ENCODE measurements around the gene RXYLT1.
"Not testable (repeated sequence)": the region's sequence is repeated elsewhere in the genome, so short reads cannot be mapped to it uniquely, and the experiment has no call there.

Gene RXYLT1

GRCh38 chr12:63779498-63780481 is at the start of gene RXYLT1:
Gene RXYLT1, plus strand, starts transcription at chr12:63779909. Its CDS starts 52 bp downstream, at chr12:63779961.
- peak; percentile 86 for DNase-seq (ENCODE audit: low spot score)

- not testable (repeated sequence) for DNase-seq (ENCODE audit: low spot score)
Measured at GRCh38 chr12:63732779-63733178, 46.9 kb upstream of the RXYLT1 start.

GRCh38 chr12:63733585-63733984 is 46.1 kb upstream of the RXYLT1 start:
- not testable (repeated sequence) for DNase-seq (ENCODE audit: low spot score)

GRCh38 chr12:63740551-63740950 is 39.2 kb upstream of the RXYLT1 start:
- not testable (repeated sequence) for DNase-seq (ENCODE audit: low spot score)

GRCh38 chr12:63741431-63741830 is 38.3 kb upstream of the RXYLT1 start:
- DNase-seq (ENCODE audit: low spot score): not testable (repeated sequence)

GRCh38 chr12:63744110-63744509 is 35.6 kb upstream of the RXYLT1 start:
- not testable (repeated sequence) for DNase-seq (ENCODE audit: low spot score)

- not testable (repeated sequence) for DNase-seq (ENCODE audit: low spot score)
Measured at GRCh38 chr12:63746470-63746869, 33.2 kb upstream of the RXYLT1 start.

GRCh38 chr12:63747136-63747535 is 32.6 kb upstream of the RXYLT1 start:
- not testable (repeated sequence) for DNase-seq (ENCODE audit: low spot score)

GRCh38 chr12:63747553-63747952 is 32.2 kb upstream of the RXYLT1 start:
- DNase-seq (ENCODE audit: low spot score): no peak

GRCh38 chr12:63752283-63752682 is 27.4 kb upstream of the RXYLT1 start:
- peak; percentile 3 for DNase-seq (ENCODE audit: low spot score)

- no peak for DNase-seq (ENCODE audit: low spot score)
Measured at GRCh38 chr12:63752841-63753240, 26.9 kb upstream of the RXYLT1 start.

- no peak for DNase-seq (ENCODE audit: low spot score)
Measured at GRCh38 chr12:63753743-63754142, 26.0 kb upstream of the RXYLT1 start.

GRCh38 chr12:63764481-63764880 is 15.2 kb upstream of the RXYLT1 start:
- DNase-seq (ENCODE audit: low spot score): no peak

GRCh38 chr12:63766498-63766897 is 13.2 kb upstream of the RXYLT1 start:
- no peak for DNase-seq (ENCODE audit: low spot score)

- no peak for DNase-seq (ENCODE audit: low spot score)
Measured at GRCh38 chr12:63770375-63770774, 9.3 kb upstream of the RXYLT1 start.

GRCh38 chr12:63777340-63777739 is 2.4 kb upstream of the RXYLT1 start:
- DNase-seq (ENCODE audit: low spot score): no peak

- DNase-seq (ENCODE audit: low spot score): no peak
Measured at GRCh38 chr12:63782466-63782865, 2.8 kb downstream of the RXYLT1 start.

- no peak for DNase-seq (ENCODE audit: low spot score)
Measured at GRCh38 chr12:63787306-63787705, 7.6 kb downstream of the RXYLT1 start.

- DNase-seq (ENCODE audit: low spot score): no peak
Measured at GRCh38 chr12:63790608-63790945, 10.9 kb downstream of the RXYLT1 start.

- no peak for DNase-seq (ENCODE audit: low spot score)
Measured at GRCh38 chr12:63792338-63792737, 12.6 kb downstream of the RXYLT1 start.

GRCh38 chr12:63795032-63795687 is 15.5 kb downstream of the RXYLT1 start:
- DNase-seq (ENCODE audit: low spot score): no peak

GRCh38 chr12:63795944-63796343 is 16.2 kb downstream of the RXYLT1 start:
- no peak for DNase-seq (ENCODE audit: low spot score)

GRCh38 chr12:63802012-63802608 is 22.4 kb downstream of the RXYLT1 start:
- no peak for DNase-seq (ENCODE audit: low spot score)

Measured in activated CD4-positive, alpha-beta T cell treated with anti-CD3 and anti-CD28 coated beads, Interleukin-2, Interleukin-4, amounts not matched to agents 100 ng/mL and 50 ng/mL, durations not matched to agents 16 hours and 8 hours (primary cell).